GM19239 (cell line): ENCODE data around the gene MAPK14.
"Not testable (repeated sequence)": the region's sequence is repeated elsewhere in the genome, so short reads cannot be mapped to it uniquely, and the experiment has no call there.

ENCODE experiments used
- DNase-seq: peaks from one replicate; pipeline ENCODE4 v3.0.0; 2011; ENCODE audit warnings: low spot score; ENCODE audit not compliant: insufficient read length
- FAIRE-seq: peaks from 2 replicates; lab custom pipeline; 2011; peaks lifted over from hg19 to GRCh38; lab: Jason Lieb, UNC

Gene MAPK14

DNA sequence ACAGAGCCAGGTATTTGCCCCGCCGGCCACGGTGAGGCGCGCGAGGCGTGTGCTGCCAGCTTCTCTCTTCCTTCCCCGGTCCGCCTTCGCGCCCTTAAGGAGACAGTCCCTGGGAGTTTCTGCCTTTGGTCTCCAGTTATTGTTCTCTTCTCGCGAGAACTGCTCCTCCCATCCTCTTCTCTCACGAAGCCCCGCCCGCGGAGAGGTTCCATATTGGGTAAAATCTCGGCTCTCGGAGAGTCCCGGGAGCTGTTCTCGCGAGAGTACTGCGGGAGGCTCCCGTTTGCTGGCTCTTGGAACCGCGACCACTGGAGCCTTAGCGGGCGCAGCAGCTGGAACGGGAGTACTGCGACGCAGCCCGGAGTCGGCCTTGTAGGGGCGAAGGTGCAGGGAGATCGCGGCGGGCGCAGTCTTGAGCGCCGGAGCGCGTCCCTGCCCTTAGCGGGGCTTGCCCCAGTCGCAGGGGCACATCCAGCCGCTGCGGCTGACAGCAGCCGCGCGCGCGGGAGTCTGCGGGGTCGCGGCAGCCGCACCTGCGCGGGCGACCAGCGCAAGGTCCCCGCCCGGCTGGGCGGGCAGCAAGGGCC is at the start of gene MAPK14:
TSS of gene MAPK14 (plus strand) at position 308 of the 587 bp plus-strand sequence. CDS start 350 bp downstream, outside the sequence.
- peak; percentile 93 for FAIRE-seq
- DNase-seq = peak; percentile 97

DNA sequence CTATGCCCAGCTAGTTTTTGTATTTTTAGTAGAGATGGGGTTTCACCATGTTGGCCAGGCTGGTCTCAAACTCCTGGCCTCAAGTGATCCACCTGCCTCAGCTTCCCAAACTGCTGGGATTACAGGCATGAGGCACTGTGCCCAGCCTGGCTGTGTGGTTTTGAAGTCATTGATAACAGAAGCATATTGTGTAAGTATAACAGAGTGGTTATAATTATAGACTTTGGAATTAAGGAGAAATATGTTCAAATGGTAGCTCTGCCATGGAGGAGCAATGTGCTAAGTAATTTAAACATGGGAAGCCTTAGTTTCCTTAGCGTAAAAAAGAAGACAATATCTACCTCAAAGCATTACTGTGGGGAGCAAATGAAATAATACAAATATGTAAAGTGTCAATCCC is 47.5 kb upstream of the MAPK14 start:
- not testable (repeated sequence) for DNase-seq, FAIRE-seq

DNA sequence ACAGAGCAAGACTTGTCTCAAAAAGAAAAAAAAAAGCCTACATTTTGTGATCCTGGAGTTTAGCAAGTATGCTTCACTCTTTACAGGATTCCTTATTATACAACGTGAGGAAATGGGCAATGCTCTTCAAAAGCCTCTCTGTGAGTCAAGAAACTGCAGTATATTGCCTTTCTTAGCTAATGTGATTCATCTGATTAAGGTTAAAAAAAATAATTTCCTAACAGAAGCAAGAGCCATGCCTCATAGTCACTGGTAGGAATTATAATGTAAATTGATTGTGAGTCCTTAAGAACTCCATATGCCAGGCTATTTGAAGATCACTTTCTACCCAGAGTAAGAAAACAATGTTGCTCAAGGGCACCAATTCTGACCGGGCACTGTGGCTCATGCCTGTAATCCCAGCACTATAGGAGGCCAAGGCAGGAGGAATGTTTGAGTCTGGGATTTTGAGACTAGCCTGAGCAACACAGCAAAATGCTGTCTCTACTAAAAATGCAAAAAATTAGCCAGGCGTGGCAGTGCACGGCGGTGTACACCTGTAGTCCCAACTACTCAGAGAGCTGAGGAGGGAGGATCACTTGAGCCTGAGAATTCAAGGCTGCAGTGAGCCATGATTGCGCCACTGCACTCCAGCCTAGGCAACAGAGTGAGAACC is 46.5 kb upstream of the MAPK14 start:
- DNase-seq (no peak), FAIRE-seq (no peak)

GRCh38 chr6:35984701-35985100 is 42.9 kb upstream of the MAPK14 start:
- no peak for FAIRE-seq

DNA sequence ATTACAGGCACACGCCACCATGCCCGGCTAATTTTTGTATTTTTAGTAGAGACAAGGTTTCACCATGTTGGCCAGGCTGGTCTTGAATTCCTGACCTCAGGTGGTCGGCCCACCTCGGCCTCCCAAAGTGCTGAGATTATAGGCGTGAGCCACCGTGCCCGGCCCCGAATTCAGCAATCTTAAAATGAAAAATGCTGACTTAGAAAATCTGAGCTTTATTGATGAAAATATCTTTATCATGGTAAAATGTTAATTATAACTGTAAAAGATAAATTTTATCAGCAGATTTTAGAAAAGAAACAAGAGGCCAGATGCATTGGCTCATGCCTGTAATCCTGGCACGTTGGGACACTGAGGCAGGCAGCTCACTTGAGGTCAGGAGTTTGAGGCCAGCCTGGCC is 39.6 kb upstream of the MAPK14 start:
- not testable (repeated sequence) for DNase-seq, FAIRE-seq

More at GRCh38 chr6:35984701-35985100, 42.9 kb upstream of the MAPK14 start:
- DNase-seq = no peak

DNA sequence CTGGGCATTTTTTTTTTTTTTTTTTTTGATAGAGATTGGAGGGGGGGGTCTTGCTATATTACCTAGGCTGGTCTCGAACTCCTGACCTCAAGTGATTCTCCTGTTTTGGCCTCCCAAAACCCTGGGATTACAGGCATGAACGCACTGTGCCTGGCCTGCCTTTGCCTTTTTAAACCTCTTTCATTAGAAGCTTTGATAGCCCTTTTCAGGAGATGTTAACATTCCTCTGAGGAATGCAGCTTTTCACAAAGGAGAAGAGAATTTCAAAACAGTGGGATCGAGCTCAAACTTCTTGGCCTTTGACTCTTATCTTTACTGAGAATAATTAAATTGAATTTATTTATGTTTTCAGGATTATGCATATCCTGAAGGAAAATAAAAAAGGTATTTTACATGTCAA is 34.5 kb upstream of the MAPK14 start:
- no peak for FAIRE-seq
- DNase-seq = no peak

- FAIRE-seq = no peak
- DNase-seq = no peak
Measured at GRCh38 chr6:36000451-36000850, 27.2 kb upstream of the MAPK14 start.

- no peak for FAIRE-seq
- DNase-seq = no peak
Measured at GRCh38 chr6:36015666-36016065, 11.9 kb upstream of the MAPK14 start.

- DNase-seq (no peak), FAIRE-seq (no peak)
Measured at GRCh38 chr6:36018339-36018738, 9.3 kb upstream of the MAPK14 start.

GRCh38 chr6:36019167-36019566 is 8.4 kb upstream of the MAPK14 start:
- DNase-seq = no peak
- FAIRE-seq = no peak

GRCh38 chr6:36020154-36020553 is 7.5 kb upstream of the MAPK14 start:
- DNase-seq = no peak
- no peak for FAIRE-seq

DNA sequence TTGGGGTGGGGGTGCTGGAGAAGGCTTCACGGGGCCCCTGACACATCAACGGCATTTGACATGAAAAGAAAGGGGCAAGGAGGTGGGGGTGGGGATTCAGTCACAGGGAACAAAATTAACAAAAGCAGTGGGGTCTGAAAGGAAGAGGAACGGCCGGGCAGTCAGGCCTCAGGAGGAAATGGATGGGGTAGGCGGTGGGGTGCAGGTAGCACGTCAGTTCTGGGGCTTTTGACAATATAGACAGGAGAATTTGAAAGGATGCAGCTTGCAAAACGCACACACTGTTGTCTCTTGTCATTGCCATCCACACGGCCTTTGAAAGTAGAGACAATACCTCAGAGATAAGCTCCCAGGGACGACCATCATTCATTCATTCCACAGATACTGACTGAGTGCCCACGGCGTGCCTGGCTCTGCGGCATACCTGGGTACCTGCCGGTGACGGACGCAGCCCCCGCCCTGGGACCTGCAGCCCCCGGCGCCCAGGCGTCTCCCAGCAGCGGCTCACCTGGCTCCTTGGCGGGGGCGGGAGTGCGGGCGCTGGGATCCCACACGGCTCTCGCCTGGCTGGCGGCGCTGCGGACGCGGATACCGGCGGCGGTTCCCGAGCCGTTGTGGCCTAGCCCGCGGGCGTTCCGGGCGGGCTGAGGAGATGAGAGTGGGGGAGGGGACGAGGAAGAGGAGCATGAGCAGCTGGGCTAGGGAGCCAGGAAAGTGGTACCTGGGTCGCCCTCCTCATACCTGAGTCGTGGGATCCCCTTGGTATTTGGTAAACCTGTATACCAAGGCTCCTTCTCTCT is 3.4 kb upstream of the MAPK14 start, which contains the start of gene SLC26A8:
TSS of gene SLC26A8 (minus strand) at position 646 of the 800 bp plus-strand sequence. CDS start 4,934 bp downstream, outside the sequence.
- FAIRE-seq (no peak), DNase-seq (no peak)

DNA sequence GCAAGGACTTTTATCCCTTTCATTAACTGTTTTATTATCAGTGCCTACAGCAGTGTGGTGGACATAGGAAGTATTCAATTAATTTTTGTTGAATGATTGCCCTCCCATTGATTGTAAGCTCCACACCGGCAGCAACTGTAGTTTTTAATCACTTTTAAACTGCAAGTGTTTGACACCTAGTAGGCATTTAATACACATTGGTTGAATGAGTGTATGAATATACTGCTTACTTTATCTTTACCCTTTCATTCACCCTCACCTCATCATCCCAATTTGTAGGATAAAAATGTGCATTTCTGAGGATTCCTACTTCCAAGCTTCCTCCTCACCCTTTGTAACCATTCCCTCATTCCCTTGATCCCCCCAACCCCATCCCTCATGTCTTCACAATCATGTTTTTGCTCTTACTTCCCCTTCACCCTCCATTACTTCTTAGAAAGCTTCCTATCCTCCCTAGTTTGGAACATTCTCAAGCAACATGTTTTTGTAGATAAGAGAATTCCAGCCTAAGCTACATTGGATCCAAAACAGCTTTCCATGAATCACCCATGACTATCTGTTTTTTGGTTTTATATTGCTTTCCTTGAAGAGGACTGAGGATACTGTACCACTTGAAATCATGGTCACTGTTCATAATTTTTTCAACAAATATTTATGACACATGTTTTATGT is 2.2 kb upstream of the MAPK14 start:
- DNase-seq (no peak), FAIRE-seq (no peak)

DNA sequence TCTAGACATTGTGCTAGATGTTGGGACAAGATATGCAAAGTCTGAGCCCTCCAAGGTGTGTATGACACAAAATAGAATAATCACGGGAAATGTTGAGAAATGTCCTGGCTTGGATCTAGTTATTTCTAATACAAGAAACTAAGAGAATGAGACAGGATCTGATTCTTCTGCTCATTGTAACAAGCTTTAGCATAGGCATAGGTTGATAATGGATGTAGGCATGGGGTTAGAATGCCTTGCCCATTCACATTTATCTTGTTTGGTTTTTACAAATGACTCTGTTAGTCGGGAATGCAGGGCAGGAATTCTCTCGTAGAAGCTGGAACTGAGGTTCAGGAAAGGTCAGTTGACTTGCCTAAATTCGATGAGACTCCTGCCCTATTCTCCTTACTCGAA is 1.7 kb upstream of the MAPK14 start:
- FAIRE-seq (no peak), DNase-seq (no peak)

GRCh38 chr6:36028088-36028876 is 674 bp downstream of the MAPK14 start:
- FAIRE-seq (no peak), DNase-seq (peak; percentile 15)

DNA sequence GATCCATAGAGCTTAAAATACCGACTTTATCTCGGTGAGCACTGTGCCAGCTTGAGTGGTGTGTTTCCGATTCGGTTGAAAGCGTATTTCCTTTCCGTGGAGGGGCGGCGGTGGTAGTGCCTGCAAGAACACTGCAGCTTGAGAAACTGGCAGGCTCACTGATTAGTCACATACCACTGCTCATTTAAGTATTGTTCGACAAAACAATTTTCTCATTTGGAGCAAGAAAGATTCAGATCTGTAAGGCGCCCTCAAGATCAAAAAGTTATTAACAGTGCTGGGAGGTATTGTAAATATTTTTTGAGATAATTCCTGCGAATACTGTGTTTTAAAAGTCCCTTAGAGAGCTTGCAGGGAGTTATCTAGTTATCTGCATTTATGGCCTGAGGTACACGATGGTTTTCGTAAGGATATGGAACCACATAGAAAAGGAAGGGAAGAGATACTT is 1.3 kb downstream of the MAPK14 start:
- FAIRE-seq (peak; percentile 82), DNase-seq (no peak)

GRCh38 chr6:36029464-36029863 is 1.9 kb downstream of the MAPK14 start:
- no peak for FAIRE-seq

DNA sequence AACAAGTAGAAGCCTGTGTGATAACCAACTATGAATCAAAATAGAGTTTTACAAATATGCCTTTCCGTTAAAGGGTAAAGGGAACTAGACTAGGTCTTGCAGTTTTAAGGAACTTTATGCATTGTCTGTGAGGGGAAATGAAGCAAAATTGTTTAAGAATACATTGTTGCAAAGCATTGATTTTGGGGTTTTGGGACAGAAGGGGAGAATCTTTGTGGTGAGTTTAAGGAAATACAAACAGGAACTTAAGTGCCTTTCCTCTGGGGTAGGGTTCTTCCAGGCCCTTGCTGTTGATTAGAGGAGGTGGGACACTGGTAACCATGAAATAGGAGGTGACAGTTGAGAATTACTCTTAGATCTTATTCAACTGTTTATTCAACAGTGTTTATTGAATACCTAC is 4.7 kb downstream of the MAPK14 start:
- no peak for DNase-seq
- no peak for FAIRE-seq

More at GRCh38 chr6:36029464-36029863, 1.9 kb downstream of the MAPK14 start:
- DNase-seq = no peak

DNA sequence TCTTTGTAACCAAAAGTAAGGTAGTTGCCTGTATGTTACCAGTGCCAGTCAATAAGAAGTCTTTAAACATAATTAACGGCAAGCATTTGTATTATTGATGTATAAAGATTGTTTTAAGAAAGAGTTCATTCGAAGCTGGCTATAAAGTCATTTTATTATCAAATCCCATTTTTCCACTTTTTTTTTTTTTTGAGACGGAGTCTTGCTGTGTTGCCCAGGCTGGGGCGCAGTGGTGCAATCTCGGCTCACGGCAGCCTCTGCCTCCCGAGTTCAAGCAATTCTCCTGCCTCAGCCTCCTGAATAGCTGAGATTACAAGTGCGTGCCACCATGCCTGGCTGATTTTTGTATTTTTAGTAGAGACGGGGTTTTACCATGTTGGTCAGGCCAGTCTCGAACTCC is 5.5 kb downstream of the MAPK14 start:
- not testable (repeated sequence) for DNase-seq, FAIRE-seq

- FAIRE-seq (no peak), DNase-seq (no peak)
Measured at GRCh38 chr6:36033935-36034334, 6.3 kb downstream of the MAPK14 start.
